ENCODE results near the gene TMEM117.
"Not testable (repeated sequence)": the region's sequence is repeated elsewhere in the genome, so short reads cannot be mapped to it uniquely, and the experiment has no call there.

Gene TMEM117

DNA sequence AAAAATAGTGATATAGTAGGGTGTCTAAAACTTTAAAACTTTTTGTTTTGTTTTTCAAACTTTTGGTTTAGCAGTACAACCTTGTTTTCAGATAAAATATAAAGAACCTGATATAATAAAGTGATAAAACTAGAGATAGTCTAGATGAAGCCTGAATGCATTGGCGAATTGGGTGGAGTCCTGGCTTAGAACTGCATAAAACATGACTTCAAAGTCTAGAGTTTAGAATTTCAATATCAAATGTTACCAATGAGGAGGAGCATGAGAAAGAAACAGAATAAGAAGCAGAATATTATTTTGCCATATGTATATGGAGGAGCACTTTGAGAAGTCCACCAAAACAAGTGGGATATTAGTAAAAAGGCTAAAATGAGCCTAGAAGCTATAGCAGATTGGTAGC is 263.6 kb downstream of the TMEM117 start:
- no peak for DNase-seq (ENCODE audit: low spot score)

DNA sequence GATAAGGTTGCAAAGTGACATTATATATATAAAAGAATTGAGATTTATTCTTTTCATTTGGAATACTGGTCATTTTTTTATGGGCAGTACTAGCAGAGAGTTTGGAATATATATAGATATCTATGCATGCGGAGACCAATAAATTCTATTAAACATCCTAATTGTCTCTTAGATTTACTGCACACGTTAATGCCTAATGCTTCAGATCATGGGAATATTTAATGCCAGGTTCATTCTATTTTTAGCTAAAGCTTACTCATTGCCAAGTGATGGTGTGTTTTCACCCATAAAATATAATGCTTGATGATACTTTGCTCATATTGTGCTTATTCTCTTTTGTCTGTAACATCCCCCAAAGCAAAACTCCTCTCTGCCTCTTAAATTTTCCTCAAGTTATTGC is 264.4 kb downstream of the TMEM117 start:
- no peak for DNase-seq (ENCODE audit: low spot score)

DNA sequence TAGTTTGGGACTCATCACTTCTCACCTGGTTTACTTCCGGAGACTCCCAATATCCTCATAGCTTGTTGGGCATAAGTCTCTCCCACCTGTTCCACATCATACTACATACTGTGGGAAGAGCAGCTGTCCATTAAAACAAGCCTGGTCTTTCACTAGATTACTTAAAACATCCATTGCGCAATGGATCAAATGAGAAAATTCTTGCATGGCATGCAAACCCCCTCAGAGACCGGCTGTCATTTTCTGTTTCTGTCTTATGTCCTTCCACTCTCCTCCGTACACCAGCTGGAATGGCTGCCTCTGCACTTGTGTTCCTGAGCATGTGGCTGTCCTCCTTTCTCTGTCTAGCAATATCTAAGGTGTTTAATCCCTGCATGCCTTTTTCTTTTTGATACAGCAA is 265.6 kb downstream of the TMEM117 start:
- no peak for DNase-seq (ENCODE audit: low spot score)

- DNase-seq (ENCODE audit: low spot score) = no peak
Observed at GRCh38 chr12:44114906-44115305, 279.0 kb downstream of the TMEM117 start.

- no peak for DNase-seq (ENCODE audit: low spot score)
Observed at GRCh38 chr12:44117337-44117736, 281.5 kb downstream of the TMEM117 start.

DNA sequence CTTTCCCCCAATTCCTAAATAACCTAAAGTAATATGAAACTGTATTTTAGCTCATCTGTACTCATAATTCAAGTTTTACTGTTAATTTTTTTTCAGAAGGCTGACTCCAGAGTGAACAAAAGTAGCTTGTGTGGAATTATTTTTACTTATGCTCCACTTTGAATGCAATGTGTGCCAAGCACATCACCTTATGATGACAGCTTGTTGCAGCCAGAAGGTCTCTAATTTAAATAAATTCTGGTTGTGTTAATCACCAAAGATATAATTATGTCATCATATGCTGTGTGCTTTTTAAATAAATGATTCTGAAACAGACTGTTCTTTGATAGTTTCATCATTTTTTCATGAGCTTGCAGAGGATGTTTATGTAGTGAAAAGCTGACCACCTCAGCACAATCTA is 283.1 kb downstream of the TMEM117 start:
- DNase-seq (ENCODE audit: low spot score) = no peak

GRCh38 chr12:44126806-44127205 is 290.9 kb downstream of the TMEM117 start:
- DNase-seq (ENCODE audit: low spot score) = no peak

DNA sequence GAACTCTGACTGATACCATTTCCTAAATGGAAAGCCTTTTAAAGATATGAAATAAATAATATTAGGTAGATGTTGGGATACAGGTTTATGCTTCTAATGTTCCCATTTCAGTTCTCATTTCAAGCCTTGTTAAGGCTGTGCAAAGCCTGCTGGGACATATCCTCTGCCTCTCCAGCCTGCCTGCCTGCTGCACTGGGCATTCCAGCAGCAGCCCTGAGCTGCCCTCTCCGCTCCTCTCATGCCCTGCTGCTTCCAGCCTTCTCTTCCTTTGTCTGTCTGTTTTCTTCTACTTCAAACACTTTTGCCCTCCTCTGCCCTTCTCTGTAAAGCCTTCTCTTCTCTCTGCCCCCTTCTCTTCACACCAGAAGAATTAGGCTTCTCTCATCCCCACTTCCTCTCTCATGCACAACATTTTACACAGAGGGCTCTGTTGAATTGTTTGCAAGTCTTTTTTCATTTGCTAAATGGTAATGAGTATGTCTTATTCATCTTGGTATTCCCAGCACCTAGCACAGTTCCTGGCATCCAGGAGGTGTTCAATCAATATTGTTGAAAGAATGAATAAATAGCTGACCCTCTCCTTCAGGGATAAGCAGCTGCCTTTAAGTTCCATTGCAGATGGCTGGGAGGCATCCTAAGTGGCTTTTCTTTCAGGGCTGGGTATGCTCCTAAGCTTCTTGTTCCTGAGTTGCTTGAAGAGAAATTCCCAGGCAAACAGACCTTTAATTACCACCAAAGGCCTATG is 292.3 kb downstream of the TMEM117 start:
- DNase-seq (ENCODE audit: low spot score) = no peak

- no peak for DNase-seq (ENCODE audit: low spot score)
Observed at GRCh38 chr12:44143175-44143574, 307.3 kb downstream of the TMEM117 start.

DNA sequence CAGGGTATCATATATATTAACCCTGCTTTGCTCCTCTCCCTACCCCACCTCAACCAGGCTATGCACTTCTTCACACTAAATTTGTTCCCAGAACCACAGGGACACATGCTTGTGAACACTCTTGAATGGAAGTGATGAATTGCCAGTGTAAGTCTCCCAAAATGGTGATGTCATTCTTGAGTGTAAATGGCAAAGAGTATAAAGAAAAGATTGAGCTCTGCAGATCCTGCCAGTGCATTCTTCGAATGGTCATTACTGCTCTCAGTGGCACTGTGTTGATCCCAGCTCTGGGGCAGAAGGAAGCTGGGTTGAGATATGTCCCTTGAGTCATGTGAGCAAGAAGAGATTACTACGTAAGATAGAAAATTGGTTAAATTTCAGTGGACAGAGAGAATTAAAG is 313.1 kb downstream of the TMEM117 start:
- DNase-seq (ENCODE audit: low spot score) = no peak

DNA sequence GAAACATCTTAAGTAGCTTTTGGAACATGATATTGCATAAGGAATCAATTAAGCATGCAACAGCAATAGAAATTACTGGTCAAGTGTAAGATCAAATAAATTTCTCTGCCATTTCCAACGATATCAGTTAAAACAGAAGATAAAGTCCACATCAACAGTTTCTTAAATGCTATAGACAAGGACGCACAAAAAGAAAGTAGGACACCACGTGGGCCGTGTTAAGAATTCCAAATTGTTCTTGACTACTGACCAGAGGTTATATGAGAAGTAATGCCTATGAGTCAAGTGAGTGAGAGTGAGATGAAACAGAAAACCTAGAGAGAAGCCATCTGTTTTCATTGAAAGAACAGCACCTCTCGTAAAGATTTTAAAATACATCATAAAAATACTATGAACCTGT is 318.2 kb downstream of the TMEM117 start:
- DNase-seq (ENCODE audit: low spot score) = no peak

GRCh38 chr12:44155358-44155757 is 319.5 kb downstream of the TMEM117 start:
- DNase-seq (ENCODE audit: low spot score) = no peak

- DNase-seq (ENCODE audit: low spot score) = no peak
Observed at GRCh38 chr12:44157359-44157758, 321.5 kb downstream of the TMEM117 start.

GRCh38 chr12:44158746-44159145 is 322.9 kb downstream of the TMEM117 start:
- DNase-seq (ENCODE audit: low spot score) = no peak

DNA sequence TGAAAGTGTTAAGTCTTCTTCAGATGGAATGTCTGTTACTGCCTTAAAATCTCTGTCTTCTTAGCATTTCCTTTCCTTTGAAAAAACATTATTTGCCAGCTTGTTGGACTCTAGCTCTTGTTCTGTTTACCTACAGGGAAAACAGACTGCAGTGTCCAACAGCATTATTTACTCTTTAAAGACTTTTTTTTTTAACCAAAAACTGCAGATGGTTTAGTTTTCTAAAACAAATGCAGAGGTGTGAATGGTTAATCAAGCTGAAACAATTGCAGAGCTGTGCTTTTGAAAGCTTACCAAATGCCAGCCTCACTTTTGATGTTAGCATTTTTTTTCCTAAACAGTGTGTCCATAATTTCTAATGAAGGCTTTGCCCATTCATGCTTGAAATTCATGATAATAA is 323.3 kb downstream of the TMEM117 start:
- no peak for DNase-seq (ENCODE audit: low spot score)

DNA sequence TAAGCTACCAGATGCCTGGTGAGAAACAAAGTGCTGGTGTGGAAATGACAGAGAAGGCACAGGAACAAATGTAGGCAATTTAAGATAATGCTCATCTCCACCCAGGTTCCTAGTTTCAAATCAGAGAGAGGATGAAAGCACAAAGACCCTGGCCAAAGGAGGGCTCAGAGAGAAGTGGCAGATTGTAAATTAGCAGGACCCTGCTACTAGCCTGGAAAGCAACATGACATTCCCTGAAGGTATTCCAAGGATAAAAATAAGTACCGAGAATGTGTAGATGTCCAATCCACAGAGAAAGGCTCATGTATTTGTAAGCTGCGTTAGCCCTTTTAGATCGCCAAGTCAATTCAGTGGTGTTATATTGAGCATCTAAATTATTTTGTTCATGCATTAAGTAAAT is 324.0 kb downstream of the TMEM117 start:
- DNase-seq (ENCODE audit: low spot score) = no peak

- no peak for DNase-seq (ENCODE audit: low spot score)
Observed at GRCh38 chr12:44162961-44163360, 327.1 kb downstream of the TMEM117 start.

GRCh38 chr12:44174053-44174452 is 338.2 kb downstream of the TMEM117 start:
- no peak for DNase-seq (ENCODE audit: low spot score)

DNA sequence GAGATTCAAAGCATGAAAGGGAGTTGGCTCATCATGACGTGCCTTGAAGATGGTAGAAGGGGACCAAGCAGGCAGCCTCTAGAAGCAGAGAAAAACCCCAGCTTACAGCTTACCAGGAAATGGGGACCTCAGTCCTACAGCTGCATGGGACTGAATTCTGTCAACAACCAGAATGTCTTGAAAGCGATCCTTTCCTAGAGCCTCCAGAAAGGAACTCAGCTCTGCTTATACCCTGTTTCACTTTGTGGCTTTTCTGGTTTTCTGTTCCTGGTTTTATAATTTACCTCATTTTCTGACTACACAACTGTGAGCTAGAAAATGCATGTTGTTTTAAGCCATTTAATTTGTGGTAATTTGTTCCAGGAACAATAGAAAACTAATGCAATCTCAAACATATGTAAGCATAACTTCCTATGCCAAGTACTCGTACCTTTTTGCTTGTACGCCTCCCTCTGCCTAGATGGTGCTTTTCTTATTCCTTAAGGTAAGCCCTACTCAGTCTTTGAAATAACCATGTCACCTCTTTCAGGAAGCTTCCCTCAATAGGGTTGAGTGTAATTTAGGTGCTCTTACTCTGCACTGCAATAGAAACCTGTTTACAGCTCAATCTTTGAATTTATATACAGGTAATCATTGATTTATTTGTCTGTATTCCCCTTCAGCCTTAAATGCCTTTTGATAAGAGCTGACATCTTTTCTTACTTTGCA is 348.8 kb downstream of the TMEM117 start:
- DNase-seq (ENCODE audit: low spot score) = no peak

DNA sequence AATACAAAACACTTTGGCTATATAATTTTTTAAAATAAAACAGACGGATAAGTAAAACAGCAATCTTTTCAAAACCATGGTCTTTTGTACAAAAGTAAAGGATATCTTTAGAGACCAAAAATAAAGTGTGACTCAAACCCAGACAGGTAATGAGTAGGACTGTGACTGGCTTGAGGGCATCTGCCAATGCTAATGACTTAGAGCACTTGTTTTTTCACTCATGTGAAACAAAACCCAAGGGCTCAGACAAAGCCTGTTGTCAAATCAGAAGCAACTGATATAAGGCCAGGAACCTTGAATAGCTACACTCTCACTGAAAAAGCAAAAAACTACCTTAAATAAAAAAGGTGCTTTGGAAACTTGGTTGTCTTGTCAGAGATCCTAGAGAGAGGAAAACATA is 357.4 kb downstream of the TMEM117 start:
- DNase-seq (ENCODE audit: low spot score) = no peak

DNA sequence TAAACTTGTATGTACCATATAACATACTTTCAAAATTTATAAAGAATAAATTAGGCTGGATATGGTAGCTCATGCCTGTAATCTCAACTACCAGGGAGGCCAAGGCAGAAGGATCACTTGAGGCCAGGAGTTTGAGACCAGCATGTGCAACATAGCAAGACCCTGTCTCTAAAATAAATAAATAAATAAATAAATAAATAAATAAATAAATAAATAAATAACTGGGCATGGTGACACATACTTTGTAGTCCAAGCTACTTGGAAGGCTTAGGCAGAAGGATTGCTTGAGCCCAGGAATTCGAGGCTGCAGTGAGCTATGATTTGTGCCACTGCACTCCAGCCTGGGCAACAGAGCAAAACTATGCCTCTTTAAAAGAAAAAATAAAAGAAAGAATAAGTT is 359.8 kb downstream of the TMEM117 start:
- not testable (repeated sequence) for DNase-seq (ENCODE audit: low spot score)

- DNase-seq (ENCODE audit: low spot score) = no peak
Observed at GRCh38 chr12:44206045-44206444, 370.2 kb downstream of the TMEM117 start.

DNA sequence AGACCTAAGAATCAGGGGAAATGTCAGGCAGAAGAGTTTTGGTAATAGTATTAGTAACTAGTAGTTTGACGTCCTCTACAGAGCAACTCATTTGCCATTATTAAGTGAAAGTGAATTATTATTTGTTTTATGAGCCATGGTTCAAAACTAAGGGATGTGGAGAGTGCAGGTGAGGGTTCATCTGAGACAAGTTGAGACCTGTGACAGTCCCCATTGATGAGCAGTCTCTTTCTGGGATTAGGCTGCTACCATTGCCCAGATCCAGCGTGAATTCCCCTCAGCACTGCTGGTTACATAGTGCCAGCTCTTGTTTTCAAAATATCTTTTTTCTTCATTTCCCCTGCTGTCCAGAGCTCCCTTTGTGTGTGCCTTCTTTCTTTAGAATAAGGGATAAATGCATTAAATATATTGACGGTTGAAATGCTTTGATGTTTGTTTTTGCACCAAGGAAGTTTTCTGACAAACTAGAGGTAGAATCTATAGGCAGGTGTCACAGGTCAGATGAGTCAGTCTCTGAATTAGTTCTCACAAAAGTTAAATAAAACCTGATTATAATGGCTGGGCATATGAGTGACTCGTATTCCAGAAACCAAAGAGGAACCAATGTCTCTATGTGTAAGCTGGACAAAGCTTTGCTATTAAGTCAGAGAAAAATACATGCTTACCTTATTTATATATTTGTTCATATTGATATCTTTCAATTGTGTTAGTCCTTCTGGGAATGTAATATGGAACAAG is 381.4 kb downstream of the TMEM117 start:
- DNase-seq (ENCODE audit: low spot score) = no peak
